HepG2 (cell line): ENCODE data around the gene AGTPBP1. TPM values are rescaled to one million over a fixed set of nuclear protein-coding genes. Genes with fewer than 3 reads are reported as not detected.

Experiments
- ATAC-seq: fragments of 200-7000 bp; cut with Tn5 transposase; 3 replicates; pipeline ENCODE4 v1.9.1; 2020; ENCODE audit warnings: mild to moderate bottlenecking, moderate library complexity
- BruUV-seq: library from RNA; stranded (reverse); fragments of 400-500 nt; replicated peaks from 2 replicates; lab custom pipeline; 2021; lab: Mats Ljungman, UMichigan
- CTCF ChIA-PET: fragments of 300-600 bp; formaldehyde crosslinking; extraction: SDS; loops from one replicate; lab custom pipeline; 2021; ENCODE audit warnings: low total read pairs, inconsistent platforms, low intra/inter-chr PET ratio; lab: Yijun Ruan, JAX
- POLR2A ChIA-PET: fragments of 350-600 bp; sonication (Branson Sonifier 250); formaldehyde crosslinking; loops from one replicate; lab custom pipeline; 2020; ENCODE audit warnings: antibody characterized with exemption, inconsistent platforms; lab: Yijun Ruan, JAX
- DNase-seq: peaks from one replicate; pipeline ENCODE4 v3.0.0-alpha.2; 2015; ENCODE audit warnings: low spot score
- FAIRE-seq: peaks from 3 replicates; lab custom pipeline; 2011; peaks lifted over from hg19 to GRCh38; lab: Jason Lieb, UNC
- H2AFZ ChIP-seq: one replicate; pipeline ENCODE4 v1.6.1; 2011; ENCODE audit warnings: low read length, inconsistent platforms
- H3K27ac ChIP-seq: fragments of 300-600 bp; 3 replicates; pipeline ENCODE4 v1.8.0; 2011; ENCODE audit warnings: mixed run types, mild to moderate bottlenecking, mixed read lengths, low read length, inconsistent platforms; ENCODE audit not compliant: insufficient read depth; ENCODE audit errors: extremely low read length
- H3K27me3 ChIP-seq, 2 experiments: fragments of 200-600 bp in 1 of 2; 2 replicates in 1 of 2; 3 replicates in 1 of 2; pipeline versions ENCODE4 v1.6.0 to v1.8.0; 2011; ENCODE audit warnings: low read length in 2 of 2, mild to moderate bottlenecking in 2 of 2, moderate library complexity in 2 of 2, inconsistent platforms in 1 of 2; ENCODE audit not compliant: insufficient read depth in 2 of 2, control insufficient read depth in 1 of 2
- H3K36me3 ChIP-seq, 2 experiments: fragments of 200-600 bp in 1 of 2; replicated peaks in 1 of 2; 2 replicates in 1 of 2; 3 replicates in 1 of 2; pipeline versions ENCODE4 v1.5.1 to v1.8.0; 2011; ENCODE audit warnings: low read length in 2 of 2, inconsistent platforms in 1 of 2; ENCODE audit not compliant: insufficient read depth in 2 of 2, control insufficient read depth in 1 of 2
- H3K4me1 ChIP-seq: 2 replicates; pipeline ENCODE4 v1.5.1; 2012; ENCODE audit warnings: low read length, inconsistent platforms; ENCODE audit not compliant: insufficient read depth
- H3K4me2 ChIP-seq: 2 replicates; pipeline ENCODE4 v1.6.0; 2011; ENCODE audit warnings: low read depth, low read length, inconsistent platforms
- H3K4me3 ChIP-seq, 3 experiments: fragments of 200-600 bp in 1 of 3; sonication (generic), shearing (Covaris generic) in 1 of 3; replicated peaks in 1 of 3; 2 replicates each; pipeline ENCODE4 v1.5.1; 2011 to 2016; ENCODE audit warnings: low read length in 3 of 3, inconsistent platforms in 2 of 3, low read depth in 2 of 3, mild to moderate bottlenecking in 2 of 3, control low read depth in 1 of 3, mixed read lengths in 1 of 3; ENCODE audit not compliant: insufficient read depth in 1 of 3
- H3K79me2 ChIP-seq: one replicate; pipeline ENCODE4 v1.6.1; 2011; ENCODE audit warnings: low read length, inconsistent platforms; ENCODE audit not compliant: insufficient read depth
- H3K9ac ChIP-seq: 2 replicates; pipeline ENCODE4 v1.6.0; 2011; ENCODE audit warnings: mild to moderate bottlenecking, low read depth, low read length, inconsistent platforms; ENCODE audit not compliant: insufficient read depth
- H3K9me3 ChIP-seq: 2 replicates; pipeline ENCODE4 v1.5.1; 2012; ENCODE audit warnings: mild to moderate bottlenecking, low read length
- H4K20me1 ChIP-seq: 2 replicates; pipeline ENCODE4 v1.6.0; 2011; ENCODE audit warnings: inconsistent platforms, mild to moderate bottlenecking, low read length, moderate library complexity; ENCODE audit not compliant: insufficient read depth
- ARID3A ChIP-seq: IDR thresholded peaks from 2 replicates; pipeline ENCODE4 v1.6.1; 2012; ENCODE audit warnings: low read depth, low read length, improper control_type of control experiment
- BRCA1 ChIP-seq: sonication (generic); formaldehyde crosslinking; IDR thresholded peaks from 2 replicates; pipeline ENCODE4 v1.4.0; 2020; ENCODE audit warnings: missing genetic modification reagents
- FOSL2 ChIP-seq: sonication (generic); formaldehyde crosslinking; IDR thresholded peaks from 2 replicates; pipeline ENCODE4 v1.4.0; 2020; ENCODE audit warnings: missing genetic modification reagents
- MATR3 ChIP-seq: sonication (generic); formaldehyde crosslinking; IDR thresholded peaks from 2 replicates; pipeline ENCODE4 v1.4.0; 2020; ENCODE audit warnings: missing genetic modification reagents
- MEF2D ChIP-seq: sonication (generic); formaldehyde crosslinking; IDR thresholded peaks from 2 replicates; pipeline ENCODE4 v1.5.1; 2020; ENCODE audit warnings: mild to moderate bottlenecking, missing genetic modification reagents
- MXD4 ChIP-seq: IDR thresholded peaks from 2 replicates; pipeline ENCODE4 v1.6.1; 2016; ENCODE audit warnings: mild to moderate bottlenecking, missing biosample characterization, missing genetic modification reagents
- NFKB2 ChIP-seq: sonication (generic); formaldehyde crosslinking; IDR thresholded peaks from 2 replicates; pipeline ENCODE4 v1.4.0; 2020; ENCODE audit warnings: missing genetic modification reagents, borderline replicate concordance
- ONECUT2 ChIP-seq: sonication (generic); formaldehyde crosslinking; IDR thresholded peaks from 2 replicates; pipeline ENCODE4 v1.4.0; 2020; ENCODE audit warnings: missing genetic modification reagents
- SMYD3 ChIP-seq: sonication (generic); formaldehyde crosslinking; IDR thresholded peaks from 2 replicates; pipeline ENCODE4 v1.8.1; 2023; ENCODE audit warnings: mild to moderate bottlenecking, missing genetic modification reagents
- SRSF9 ChIP-seq: fragments of 200-400 bp; formaldehyde crosslinking; IDR thresholded peaks from 2 replicates; pipeline ENCODE4 v1.6.1; 2018; ENCODE audit warnings: borderline replicate concordance, mild to moderate bottlenecking, low read depth, low read length; ENCODE audit not compliant: insufficient read depth, poor library complexity, severe bottlenecking
- TBP ChIP-seq: sonication (generic); formaldehyde crosslinking; IDR thresholded peaks from 2 replicates; pipeline ENCODE4 v1.5.0; 2020; ENCODE audit warnings: missing genetic modification reagents
- THAP9 ChIP-seq: sonication (generic); formaldehyde crosslinking; IDR thresholded peaks from 2 replicates; pipeline ENCODE4; 2020; ENCODE audit warnings: missing genetic modification reagents, mild to moderate bottlenecking, borderline replicate concordance
- ZNF574 ChIP-seq: sonication (generic); formaldehyde crosslinking; IDR thresholded peaks from 2 replicates; pipeline ENCODE4 v1.4.0; 2020; ENCODE audit warnings: missing genetic modification reagents
- ZNF7 ChIP-seq: IDR thresholded peaks from 2 replicates; pipeline ENCODE4 v1.6.1; 2016; ENCODE audit warnings: missing biosample characterization, missing genetic modification reagents
- ZNF780A ChIP-seq: sonication (generic); formaldehyde crosslinking; IDR thresholded peaks from 2 replicates; pipeline ENCODE4 v1.8.0; 2022; ENCODE audit warnings: mild to moderate bottlenecking, missing genetic modification reagents, moderate library complexity
- ZNF790 ChIP-seq: sonication (generic); formaldehyde crosslinking; IDR thresholded peaks from 2 replicates; pipeline ENCODE4 v1.8.0; 2022; ENCODE audit warnings: missing genetic modification reagents, mild to moderate bottlenecking, borderline replicate concordance
- ZSCAN21 ChIP-seq: sonication (generic); formaldehyde crosslinking; IDR thresholded peaks from 2 replicates; pipeline ENCODE4 v1.8.0; 2022; ENCODE audit warnings: mild to moderate bottlenecking, missing genetic modification reagents, moderate library complexity, borderline replicate concordance
- WGBS: methylation state at CpG from one replicate; pipeline ENCODE4 v1.1.6; 2017; ENCODE audit warnings: low lambda C conversion rate; 5-methylcytosine and 5-hydroxymethylcytosine counted together
- in situ Hi-C: cut with HindIII; loops from 2 replicates; pipeline ENCODE4 v1.10.0; 2017; ENCODE audit warnings: low pct_unique_long_range_greater_than_20kb; ENCODE audit not compliant: extremely low pct_ligation_motif_present
- intact Hi-C: fragments of 100-400 bp; cut with micrococcal nuclease; formaldehyde crosslinking; loops from one replicate; pipeline ENCODE4 v1.10.0; 2022; ENCODE audit not compliant: unreplicated experiment
- polyA plus RNA-seq, 8 experiments: library from polyadenylated mRNA; depleted of rRNA in 3 of 8; stranded (reverse) in 7 of 8; unstranded in 1 of 8; fragments of >200 nt; fragmentation: Illumina TruSeq in 4 of 8; extraction: Trizol in 4 of 8; gene quantifications; 2 replicates each; pipeline versions ENCODE4 v1.2.1 to v1.2.3, GENCODE V29; 2011 to 2016; ENCODE audit warnings: low read depth in 4 of 8, missing spikeins in 1 of 8, mixed read lengths in 1 of 8; ENCODE audit not compliant: insufficient read depth in 1 of 8
- total RNA-seq, 5 experiments: library from RNA; depleted of rRNA; stranded (reverse); fragments of >200 nt; fragmentation: Illumina TruSeq; extraction: Trizol; gene quantifications; 2 replicates each; pipeline ENCODE4 v1.2.3, GENCODE V29; 2016; ENCODE audit warnings: low read depth in 1 of 5
- TF ChIP-seq, protein P1 (sequence below): sonication (generic); formaldehyde crosslinking; IDR thresholded peaks from 2 replicates; pipeline ENCODE4 v1.4.0; 2020; ENCODE audit warnings: missing genetic modification reagents, low read depth, mild to moderate bottlenecking, borderline replicate concordance

AGTPBP1 gene
- total and polyA plus RNA-seq, 2 of the 13 experiments (the other 11 are each of a cell fraction or from before 2014, with no cell fraction given): 9.7 to 22.3 TPM

DNA sequence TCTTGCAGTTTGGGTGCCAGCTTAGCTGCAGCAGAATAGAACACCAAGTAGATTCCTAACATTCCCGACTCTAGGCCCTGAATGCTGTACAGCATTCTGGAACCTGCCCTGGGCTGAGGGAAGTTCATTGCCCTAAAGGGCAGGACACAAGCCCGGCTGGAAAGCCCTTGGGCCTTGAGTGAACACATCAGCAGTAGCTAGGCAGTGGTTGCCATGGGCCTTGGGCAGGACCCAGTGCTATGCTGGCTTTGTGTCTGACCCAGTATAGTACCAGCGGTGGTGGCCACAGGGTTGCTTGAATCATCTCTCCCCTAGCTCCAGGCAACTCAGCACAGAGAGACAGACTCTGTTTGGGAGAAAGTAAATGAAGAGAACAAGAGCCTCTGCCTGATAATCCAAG lies 137.8 kb downstream of the AGTPBP1 start:
- DNase-seq (no peak), FAIRE-seq (no peak), ATAC-seq (no peak)
- BruUV-seq: no TSS peak
- Histone ChIP-seq H3K9me3 (no peaks in the 10 kb centered on the region), H3K4me2 (no peak overlapping the region), H3K4me3 (no peak overlapping the region), H2AFZ (no peak overlapping the region), H3K36me3 (no peaks in the 10 kb centered on the region; a peak in 1 of 5 replicates), H3K9ac (no peak overlapping the region), H3K4me1 (no peaks in the 10 kb centered on the region), H4K20me1 (no peaks in the 10 kb centered on the region), H3K27me3 (no peaks in the 10 kb centered on the region), H3K27ac (no peak overlapping the region), H3K79me2 (no peaks in the 10 kb centered on the region)
- in situ Hi-C loops (no loop called here), intact Hi-C loops (no loop called here)
- no CpG with 5 or more reads among the region's 3 CpGs for WGBS
- no peak for TF ChIP-seq MEF2D (CRISPR knock-in tag)
- no peak for TF ChIP-seq ZNF574 (CRISPR knock-in tag)
- no peak for TF ChIP-seq SMYD3 (CRISPR knock-in tag)
- TF ChIP-seq TBP (CRISPR knock-in tag): no peak
- no peak for TF ChIP-seq MXD4 (CRISPR knock-in tag)
- TF ChIP-seq ZNF7 (CRISPR knock-in tag): no peak
- TF ChIP-seq SRSF9: no peak
- TF ChIP-seq ZSCAN21 (CRISPR knock-in tag): no peak
- TF ChIP-seq ZNF790 (CRISPR knock-in tag): no peak
- no peak for TF ChIP-seq ONECUT2 (CRISPR knock-in tag)
- TF ChIP-seq NFKB2 (CRISPR knock-in tag): no peak
- no peak for TF ChIP-seq MATR3
- TF ChIP-seq THAP9 (CRISPR knock-in tag): no peak
- TF ChIP-seq ARID3A: no peak
- TF ChIP-seq ZNF780A (CRISPR knock-in tag): no peak
- TF ChIP-seq BRCA1 (CRISPR knock-in tag): no peak
- TF ChIP-seq, protein P1, sequence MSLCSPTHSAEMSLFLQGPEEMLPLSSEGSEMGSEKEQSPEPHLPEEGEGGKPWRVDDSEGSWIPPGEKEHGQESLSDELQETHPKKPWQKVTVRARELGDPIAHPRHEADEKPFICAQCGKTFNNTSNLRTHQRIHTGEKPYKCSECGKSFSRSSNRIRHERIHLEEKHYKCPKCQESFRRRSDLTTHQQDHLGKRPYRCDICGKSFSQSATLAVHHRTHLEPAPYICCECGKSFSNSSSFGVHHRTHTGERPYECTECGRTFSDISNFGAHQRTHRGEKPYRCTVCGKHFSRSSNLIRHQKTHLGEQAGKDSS (CRISPR knock-in tag): no peak
- TF ChIP-seq FOSL2 (CRISPR knock-in tag): no peak
- CTCF ChIA-PET: no interaction called here
- POLR2A ChIA-PET: no interaction called here
